Dermis blood vessel endothelial cell (primary cell): ENCODE data around the gene LGR4. TPM values are rescaled to one million over a fixed set of nuclear protein-coding genes. Genes with fewer than 3 reads are reported as not detected.

ENCODE experiments used
- DNase-seq: peaks from one replicate; pipeline ENCODE4 v3.0.0; 2010
- total RNA-seq: library from RNA; depleted of rRNA; stranded (reverse); fragments of >200 nt; gene quantifications from 2 replicates; pipeline ENCODE4 v1.2.3, GENCODE V29; 2014

LGR4 gene
- total RNA-seq, 1 donor from 2014 or later, result 1.9 TPM

GRCh38 chr11:27485930-27486773 lies 13.6 kb upstream of the LGR4 start:
- peak; percentile 79 for DNase-seq

GRCh38 chr11:27482793-27483192 lies 10.2 kb upstream of the LGR4 start:
- no peak for DNase-seq

GRCh38 chr11:27481992-27482391 lies 9.4 kb upstream of the LGR4 start:
- no peak for DNase-seq

- no peak for DNase-seq
These were observed 5.2 kb upstream of the LGR4 start for GRCh38 chr11:27477831-27478230.

- DNase-seq, result no peak
These were observed 4.7 kb upstream of the LGR4 start for GRCh38 chr11:27477243-27477642.

- DNase-seq, result no peak
These were observed 3.0 kb upstream of the LGR4 start for GRCh38 chr11:27475622-27476021.

GRCh38 chr11:27473017-27473406 lies 422 bp upstream of the LGR4 start:
- no peak for DNase-seq

GRCh38 chr11:27471589-27472397 lies 797 bp downstream of the LGR4 start:
- peak; percentile 48 for DNase-seq

- DNase-seq, result peak; percentile 5
These were observed 1.6 kb downstream of the LGR4 start for GRCh38 chr11:27470826-27471588.

GRCh38 chr11:27470166-27470565 lies 2.4 kb downstream of the LGR4 start:
- DNase-seq, result no peak

GRCh38 chr11:27468995-27469695 lies 3.4 kb downstream of the LGR4 start:
- no peak for DNase-seq

GRCh38 chr11:27468209-27468994 lies 4.2 kb downstream of the LGR4 start:
- DNase-seq, result peak; percentile 92

GRCh38 chr11:27467181-27467913 lies 5.2 kb downstream of the LGR4 start:
- DNase-seq, result no peak

GRCh38 chr11:27466363-27466762 lies 6.2 kb downstream of the LGR4 start:
- no peak for DNase-seq

- no peak for DNase-seq
These were observed 7.0 kb downstream of the LGR4 start for GRCh38 chr11:27465629-27466028.

GRCh38 chr11:27464909-27465308 lies 7.7 kb downstream of the LGR4 start:
- no peak for DNase-seq

GRCh38 chr11:27464289-27464696 lies 8.3 kb downstream of the LGR4 start:
- no peak for DNase-seq

- DNase-seq, result peak; percentile 54
These were observed 10.0 kb downstream of the LGR4 start for GRCh38 chr11:27462543-27462942.

GRCh38 chr11:27460158-27460978 lies 12.2 kb downstream of the LGR4 start:
- DNase-seq, result no peak

GRCh38 chr11:27459191-27459590 lies 13.4 kb downstream of the LGR4 start:
- no peak for DNase-seq
